ENCODE measurements around the gene DEPDC7.

The DEPDC7 gene

GRCh38 chr11:33043221-33043830 lies 27.6 kb downstream of the DEPDC7 start:
- ChIA-PET CTCF (interaction anchor here (0.6 to 1.5 kb wide), 4 partner anchors 11 to 82 kb away, joined by 3 to 6 read pairs (median 4); no protein-coding TSS in a partner anchor), POLR2A (interaction anchor here (0.8 to 1.0 kb wide), 2 partner anchors 10 to 29 kb away, joined by 3 read pairs; no protein-coding TSS in a partner anchor)
- TF ChIP-seq ZNF169 (tag by site-specific recombination; IDR thresholded peaks at IDR 0.05) (no peak), ZNF223 (tag by site-specific recombination; IDR thresholded peaks at IDR 0.05) (no peak), ZNF621 (tag by site-specific recombination; IDR thresholded peaks at IDR 0.05) (no peak), SETDB1 (IDR thresholded peaks at IDR 0.05; ENCODE audit: insufficient read length, low read length) (no peak), TRIM28 (IDR thresholded peaks at IDR 0.05; ENCODE audit: borderline replicate concordance, low read length) (no peak), ZNF488 (tag by site-specific recombination; IDR thresholded peaks at IDR 0.05) (no peak), ZNF624 (tag by site-specific recombination; IDR thresholded peaks at IDR 0.05) (no peak), ZNF426 (tag by site-specific recombination; IDR thresholded peaks at IDR 0.05) (no peak), FEZF1 (tag by site-specific recombination; IDR thresholded peaks at IDR 0.05) (0 out of 2 replicates have a peak, but pooled peaks have one; percentile 32), OSR2 (tag by site-specific recombination; IDR thresholded peaks at IDR 0.05) (peak; percentile 5; the same call in 1 of the 2 replicates), ZNF654 (tag by site-specific recombination; IDR thresholded peaks at IDR 0.05; ENCODE audit: low read depth) (no peak), HIC1 (tag by site-specific recombination; IDR thresholded peaks at IDR 0.05) (peak; percentile 53; the same call in 1 of the 2 replicates), ZFP69B (tag by site-specific recombination; IDR thresholded peaks at IDR 0.05) (no peak), ZNF529 (tag by site-specific recombination; IDR thresholded peaks at IDR 0.05; ENCODE audit: insufficient replicate concordance) (no peak), ZNF366 (tag by site-specific recombination; conservative IDR thresholded peaks at IDR 0.05) (peak; percentile 34; the same call in 1 of the 2 replicates), WT1 (tag by site-specific recombination; IDR thresholded peaks at IDR 0.05) (peak; percentile 28; the same call in 1 of the 2 replicates), ZNF843 (tag by site-specific recombination; IDR thresholded peaks at IDR 0.05) (peak; percentile 37; the same call in 1 of the 2 replicates), GLI4 (tag by site-specific recombination; IDR thresholded peaks at IDR 0.05) (no peak), ZFP37 (tag by site-specific recombination; IDR thresholded peaks at IDR 0.05) (no peak), ZNF629 (tag by site-specific recombination; IDR thresholded peaks at IDR 0.05) (peak; percentile 59), PRDM6 (tag by site-specific recombination; IDR thresholded peaks at IDR 0.05) (peak; percentile 93)
- Histone ChIP-seq H3K27ac (ENCODE audit: extremely low read depth, low read depth, low read length) (no peak overlapping the region), H3K4me1 (ENCODE audit: control insufficient read depth, insufficient read depth, low read length) (peaks cover 8% of the 10 kb centered on the region; the same call in 1 of the 2 replicates), H3K9me3 (ENCODE audit: control insufficient read depth, insufficient read depth, low read depth, low read length) (no peaks in the 10 kb centered on the region), H3K36me3 (ENCODE audit: control insufficient read depth in 2 of 2, insufficient read depth in 1 of 2, low read length in 2 of 2) (peaks cover 0 to 19% of the 10 kb centered on the region in 2 experiments; a peak in 2 of 3 replicates), H3K4me3 (ENCODE audit: low read depth, low read length) (no peak overlapping the region)
